Effector CD8-positive, alpha-beta T cell (primary cell): ENCODE data around the gene DHX36.

Source experiments
- DNase-seq: peaks from one replicate; lab custom pipeline; 2025; lab: John Stamatoyannopoulos, UW
- total RNA-seq, 4 experiments: gene quantifications; one replicate each; lab custom pipeline; 2026; lab: John Stamatoyannopoulos, UW

The DHX36 gene
- 84.2 to 119 (median 90.1) reads per million in 4 experiments for total RNA-seq

- peak; percentile 85 for DNase-seq
These were observed at the start of gene DHX36 for GRCh38 chr3:154323891-154324738. DHX36 (minus strand) TSS chr3:154324487; CDS start chr3:154324416, 71 bp downstream.

DNA sequence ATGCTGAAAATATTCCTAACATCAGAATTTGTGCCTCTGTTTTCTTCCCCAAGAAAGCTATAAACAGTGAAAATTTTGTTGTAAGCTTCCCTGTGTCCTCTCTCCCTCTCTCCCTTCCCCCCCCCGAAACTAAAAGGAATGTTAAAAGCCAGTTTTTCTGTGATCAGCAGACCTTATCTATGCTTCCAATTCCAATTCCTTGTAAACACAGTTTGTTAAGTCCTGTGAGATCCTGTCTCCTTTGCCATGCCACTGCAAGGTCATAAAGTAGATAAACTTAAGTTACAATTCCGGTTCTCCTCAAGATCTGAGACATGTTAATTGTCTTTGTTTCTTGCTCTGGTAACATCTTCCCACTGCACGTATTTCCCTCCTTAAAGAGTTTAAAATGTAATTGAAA, 42.9 kb upstream of the DHX36 start:
- DNase-seq: no peak

- no peak for DNase-seq
These were observed 40.6 kb upstream of the DHX36 start for GRCh38 chr3:154364849-154365248.

DNA sequence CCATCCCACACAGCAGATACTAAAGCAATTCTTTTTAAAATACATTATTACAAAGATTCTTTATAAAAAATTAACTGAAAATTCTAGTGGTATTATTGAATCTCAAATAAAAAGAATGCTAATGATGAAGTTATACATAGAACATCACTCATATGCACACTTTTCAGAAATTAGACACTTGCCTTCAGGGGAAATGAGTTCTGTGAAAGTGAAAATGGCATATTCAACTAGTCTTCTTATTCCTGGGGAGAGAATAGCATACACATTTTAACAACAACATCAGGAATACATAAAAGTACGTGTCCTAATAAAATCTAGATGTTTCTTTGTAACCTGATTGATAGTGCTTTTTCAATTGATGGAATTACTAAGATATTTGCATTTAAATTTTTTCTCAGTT, 36.8 kb upstream of the DHX36 start:
- DNase-seq: no peak

DNA sequence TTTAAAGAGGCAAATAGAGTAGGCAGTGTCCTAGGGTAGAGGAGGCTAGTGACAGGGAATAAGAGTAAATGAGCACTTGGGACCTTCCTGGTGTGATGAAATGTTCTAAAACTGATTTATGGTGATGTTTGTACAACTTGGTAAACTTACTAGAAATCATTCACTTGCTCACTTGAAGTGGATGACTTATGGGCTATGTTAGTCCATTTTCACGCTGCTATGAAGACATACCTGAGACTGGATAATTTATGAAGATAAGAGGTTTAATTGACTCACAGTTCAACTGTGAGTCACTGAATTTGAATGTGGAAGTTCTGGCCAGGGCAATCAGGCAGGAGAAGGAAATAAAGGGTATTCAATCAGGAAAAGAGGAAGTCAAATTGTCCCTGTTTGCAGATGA, 31.7 kb upstream of the DHX36 start:
- no peak for DNase-seq

DNA sequence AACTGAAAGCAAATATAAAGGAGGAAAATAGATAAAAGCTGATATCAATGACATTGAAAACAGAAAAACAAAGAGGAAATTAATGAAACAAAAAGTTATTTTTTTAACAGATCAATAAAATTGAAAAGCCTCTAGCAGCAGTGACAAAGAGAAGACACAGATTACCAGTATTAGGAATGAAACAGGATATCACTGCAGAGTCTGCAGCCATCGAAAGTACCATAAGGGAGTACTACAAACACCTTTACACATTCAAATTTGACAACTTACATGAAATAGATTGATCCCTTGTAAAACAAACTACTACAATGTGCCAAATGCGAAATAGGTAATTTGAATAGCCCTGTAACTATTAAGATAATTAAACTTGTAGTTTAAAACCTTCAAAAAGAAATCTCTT, 24.9 kb upstream of the DHX36 start:
- no peak for DNase-seq

DNA sequence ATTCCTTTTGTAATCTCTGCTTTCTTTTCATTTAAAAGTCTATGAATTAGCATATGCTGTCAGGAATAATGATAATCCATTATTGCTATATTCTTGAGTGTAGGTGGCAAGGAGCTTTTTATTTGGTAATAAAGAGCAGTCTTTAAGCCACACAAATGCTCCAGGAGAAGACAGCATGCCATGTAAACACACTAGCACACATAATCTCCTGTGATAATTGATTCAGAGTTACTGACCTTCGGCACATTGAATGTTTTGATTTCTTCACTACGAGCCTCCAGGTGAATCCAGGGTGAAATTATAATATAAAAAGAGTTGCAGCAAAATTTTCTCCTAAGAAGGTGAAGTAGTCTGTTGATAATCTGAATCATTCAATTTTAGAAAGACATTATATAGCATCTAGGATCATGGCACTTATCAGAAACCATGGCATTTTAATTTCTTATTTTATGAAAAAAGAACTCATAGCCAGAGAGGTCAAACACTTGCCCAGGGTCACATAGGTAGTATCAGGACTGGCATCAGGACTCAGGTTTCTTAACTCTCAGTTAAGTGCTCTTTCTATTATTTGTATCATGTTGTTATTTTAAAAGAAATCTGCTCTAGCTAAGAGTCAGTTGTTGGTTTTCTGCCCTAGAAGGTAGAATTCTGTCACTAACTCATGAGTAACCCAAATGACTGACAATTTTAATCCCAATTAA, 21.3 kb upstream of the DHX36 start:
- DNase-seq: no peak

- DNase-seq: no peak
These were observed 14.3 kb upstream of the DHX36 start for GRCh38 chr3:154338570-154338969.

DNA sequence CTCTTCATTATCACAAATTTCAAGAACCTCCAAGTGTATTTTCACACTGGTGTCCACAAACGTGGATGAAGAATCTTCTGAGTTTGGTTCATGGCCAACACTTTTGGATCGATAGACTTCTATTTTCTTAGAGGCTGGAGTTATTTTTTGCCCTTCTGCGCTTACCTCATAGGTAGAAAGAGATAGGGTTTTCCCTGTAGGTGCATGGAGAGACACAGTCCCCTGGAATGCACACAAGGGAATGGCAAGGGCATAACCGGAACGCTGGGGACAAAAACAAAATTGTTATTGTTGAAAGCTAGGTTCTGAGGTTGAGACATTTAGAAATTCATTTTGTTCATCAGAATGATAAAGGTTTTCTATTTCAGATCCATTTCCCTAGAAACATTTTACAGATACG, 13.7 kb upstream of the DHX36 start:
- no peak for DNase-seq

DNA sequence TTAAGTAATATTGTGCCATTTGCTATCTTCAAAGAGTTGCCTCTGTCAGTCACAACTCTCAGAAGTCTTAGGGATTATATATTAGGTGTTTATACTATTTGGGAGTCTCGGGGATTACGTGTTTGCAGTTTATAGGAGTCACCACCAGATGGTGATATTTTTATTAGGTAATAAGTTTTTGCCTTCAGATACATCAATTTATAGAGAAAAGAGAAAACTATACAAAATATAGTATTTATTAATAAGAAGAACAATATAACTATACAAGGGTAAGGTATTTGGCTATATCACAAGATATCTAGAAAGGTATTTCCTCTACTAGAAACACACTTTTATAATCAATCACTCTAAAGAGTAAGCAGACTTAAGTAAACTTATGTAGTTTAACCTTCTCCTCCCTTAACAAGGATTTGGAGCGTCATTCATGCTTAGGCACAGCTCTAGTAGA, 10.7 kb upstream of the DHX36 start:
- no peak for DNase-seq

DNA sequence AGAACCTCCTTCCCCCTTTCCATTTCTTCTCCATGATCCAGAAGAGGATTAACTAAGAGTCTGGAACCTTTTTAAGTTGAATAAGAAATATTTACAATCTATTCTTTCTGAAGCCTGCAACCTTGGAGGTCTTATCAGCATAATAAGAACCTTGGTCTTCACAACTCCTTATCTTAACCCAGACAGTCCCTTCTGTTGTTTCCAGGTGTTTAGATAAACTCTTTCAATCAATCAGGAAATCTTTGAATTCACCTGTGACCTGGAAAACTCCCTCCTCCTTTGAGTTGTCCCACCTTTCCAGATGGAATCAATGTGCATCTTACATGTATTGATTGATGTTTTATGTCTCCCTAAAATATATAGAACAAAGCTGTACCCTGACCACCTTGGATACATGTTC, 3.6 kb upstream of the DHX36 start:
- no peak for DNase-seq

GRCh38 chr3:154324919-154325318, 632 bp upstream of the DHX36 start:
- DNase-seq: no peak

- DNase-seq: no peak
These were observed 7.1 kb downstream of the DHX36 start for GRCh38 chr3:154316974-154317767.

DNA sequence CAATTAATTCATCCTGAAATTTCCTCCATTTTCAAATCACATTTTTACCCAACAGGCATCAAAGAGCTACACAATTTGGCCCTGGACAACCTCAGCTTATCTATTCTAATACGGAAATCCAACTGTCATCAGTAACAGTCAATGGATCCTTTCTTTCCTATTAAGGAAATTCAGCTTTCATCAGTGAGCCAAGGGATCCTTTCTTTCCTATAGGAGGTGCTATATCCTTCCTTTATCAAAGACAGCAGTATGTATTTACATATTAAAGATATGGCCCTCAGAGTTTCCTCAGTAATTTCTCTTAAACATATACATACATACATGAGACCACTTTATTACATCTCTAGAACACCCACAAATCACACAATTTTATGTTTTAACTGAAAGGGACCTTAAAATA, 10.1 kb downstream of the DHX36 start:
- no peak for DNase-seq

DNA sequence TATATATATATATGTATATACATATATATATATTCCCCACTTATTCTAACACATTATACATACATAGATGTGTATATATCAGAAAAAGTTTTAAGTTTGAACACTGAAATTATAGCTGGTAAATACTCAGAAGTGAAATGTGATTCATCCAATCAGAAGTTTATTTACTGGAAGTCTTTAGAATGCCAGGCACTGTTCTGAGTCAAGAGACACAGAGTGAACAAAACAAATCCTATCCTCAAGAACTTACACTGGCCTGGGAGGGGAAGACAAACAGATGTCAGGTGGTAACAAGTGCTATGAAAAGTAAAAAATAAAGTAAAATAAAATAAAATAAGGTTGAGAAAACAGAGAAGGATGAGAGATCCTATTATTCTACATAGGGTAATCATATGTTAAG, 13.4 kb downstream of the DHX36 start:
- no peak for DNase-seq

DNA sequence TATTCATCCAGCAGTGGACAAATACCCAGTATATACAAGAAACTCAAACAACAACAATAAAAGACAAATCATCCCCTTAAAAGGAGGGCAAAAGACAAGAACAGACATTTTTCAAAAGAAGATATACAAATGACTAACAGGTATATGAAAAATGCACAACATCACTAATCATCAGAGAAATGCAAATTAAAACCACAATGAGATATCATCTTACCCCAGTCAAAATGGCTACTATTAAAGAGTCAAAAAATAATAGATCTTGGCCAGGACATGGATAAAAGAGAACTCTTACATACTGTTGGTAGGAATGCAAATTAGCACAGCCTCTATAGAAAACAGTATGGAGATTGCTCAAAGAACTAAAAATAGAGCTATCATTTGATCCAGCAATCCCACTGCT, 16.9 kb downstream of the DHX36 start:
- DNase-seq: no peak

DNA sequence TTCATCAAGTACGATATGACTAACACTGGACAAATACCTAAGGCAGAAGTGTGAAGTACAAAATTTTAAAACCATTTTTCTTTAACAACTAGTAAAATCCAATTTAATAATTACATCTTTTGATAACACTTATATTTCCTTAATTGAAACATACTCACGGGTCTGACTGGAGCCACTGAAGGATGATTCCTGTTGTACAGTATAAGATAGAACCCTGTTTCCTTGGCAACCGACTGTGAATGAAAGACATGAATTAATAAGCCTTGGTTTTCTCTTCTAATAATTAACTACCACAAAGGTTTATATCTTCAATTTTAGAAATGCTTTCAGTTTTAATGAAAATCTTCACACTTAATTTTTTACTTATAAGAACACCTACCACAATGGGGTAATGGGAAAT, 19.4 kb downstream of the DHX36 start:
- DNase-seq: no peak

- DNase-seq: no peak
These were observed 20.0 kb downstream of the DHX36 start for GRCh38 chr3:154304116-154304786.

- no peak for DNase-seq
These were observed 22.7 kb downstream of the DHX36 start for GRCh38 chr3:154301561-154301960.

GRCh38 chr3:154294016-154294415, 30.3 kb downstream of the DHX36 start:
- no peak for DNase-seq

- DNase-seq: no peak
These were observed 34.1 kb downstream of the DHX36 start for GRCh38 chr3:154290187-154290586.

GRCh38 chr3:154285221-154285620, 39.1 kb downstream of the DHX36 start:
- no peak for DNase-seq
